Esophagus squamous epithelium (tissue), 5 donors: ENCODE results near the gene ZNF41. TPM values are rescaled to one million over a fixed set of nuclear protein-coding genes. Genes with fewer than 3 reads are reported as not detected.
A peak's percentile ranks its signal among the peaks of the same experiment; 100 is the strongest.

ENCODE experiments used
- DNase-seq: peaks from one replicate; lab custom pipeline; 2025; lab: John Stamatoyannopoulos, UW
- H3K27ac ChIP-seq, 4 donors: fragments of 200-600 bp; sonication (generic); one replicate each; pipeline ENCODE4 v1.5.1; 2016 to 2019; ENCODE audit warnings: mild to moderate bottlenecking in 1 of 4
- H3K27me3 ChIP-seq, 4 donors: fragments of 200-600 bp; sonication (generic); 1 replicate in 3 of 4; 2 replicates in 1 of 4; pipeline versions ENCODE4 v1.5.1 to v1.6.0; 2017 to 2021; ENCODE audit warnings: antibody characterized with exemption in 1 of 4
- H3K36me3 ChIP-seq, 3 donors: fragments of 200-600 bp; sonication (generic); one replicate each; pipeline ENCODE4 v1.5.1; 2016 to 2019
- H3K4me1 ChIP-seq, 3 donors: fragments of 200-600 bp; sonication (generic); one replicate each; pipeline ENCODE4 v1.5.1; 2017 to 2019
- H3K4me3 ChIP-seq, 4 donors: fragments of 200-600 bp; sonication (generic); 1 replicate in 3 of 4; 2 replicates in 1 of 4; pipeline ENCODE4 v1.5.1; 2016 to 2019; ENCODE audit warnings: mild to moderate bottlenecking in 2 of 4, moderate library complexity in 1 of 4
- H3K9me3 ChIP-seq, 3 donors: fragments of 200-600 bp; sonication (generic); one replicate each; pipeline ENCODE4 v1.5.1; 2016 to 2019
- CTCF ChIP-seq, 6 experiments: fragments of 450-650 bp in 4 of 6; fragments of 200-600 bp in 2 of 6; sonication (generic) in 2 of 6; IDR thresholded peaks; one replicate each; pipeline ENCODE4 v1.5.1; 2016 to 2019; ENCODE audit warnings: antibody characterized with exemption in 6 of 6, mild to moderate bottlenecking in 4 of 6, moderate library complexity in 4 of 6
- POLR2A ChIP-seq, 4 donors: fragments of 450-650 bp; IDR thresholded peaks; one replicate each; pipeline ENCODE4 v1.6.1; 2017; ENCODE audit warnings: antibody characterized with exemption in 4 of 4, mild to moderate bottlenecking in 4 of 4, moderate library complexity in 3 of 4
- WGBS, 2 donors: methylation state at CpG; one replicate each; pipeline ENCODE4 v1.1.5; 2018; 5-methylcytosine and 5-hydroxymethylcytosine counted together
- intact Hi-C: fragments of 100-400 bp; cut with DNase I; formaldehyde crosslinking; loops from one replicate; pipeline ENCODE4 v1.15.0; 2022
- total RNA-seq, 4 donors: library from RNA; depleted of rRNA; stranded (reverse); fragments of >200 nt; gene quantifications; one replicate each; pipeline ENCODE4 v1.1.0, GENCODE V29; 2016
- donor health status: DM: yes; HTN: yes; CAD: no.

Gene ZNF41
- 1 to 10 TPM; 6.0 to 9.1 (median 7.2) TPM for total RNA-seq

- WGBS, 2 donors: 0 to 71% methylated on average over 4 to 19 of the region's 77 CpGs
- H3K36me3 ChIP-seq: no peaks in the 10 kb centered on the region
- H3K4me1 ChIP-seq: peaks cover 0 to 20% (median 5%) of the 10 kb centered on the region in 3 donors
- H3K9me3 ChIP-seq: no peaks in the 10 kb centered on the region
- peak; percentile 20 for DNase-seq
- intact Hi-C loops: no loop called here
- no peaks in the 10 kb centered on the region for H3K27me3 ChIP-seq
- TF ChIP-seq CTCF (IDR thresholded peaks at IDR 0.05): no peak
- peak in 2 of 4 donors; percentile 2 to 45 for TF ChIP-seq POLR2A (IDR thresholded peaks at IDR 0.05)
- peak within 1 kb of the TSS; percentile 72 to 92 (median 87) for H3K4me3 ChIP-seq
- peak within 1 kb of the TSS; percentile 95 to 99 (median 98) for H3K27ac ChIP-seq
Observed at GRCh38 chrX:47482512-47483305, at the start of gene ZNF41. TSS of gene ZNF41 (minus strand) at chrX:47483222. CDS start at chrX:47467481, 15,741 bp downstream.

GRCh38 chrX:47530049-47530448, 47.0 kb upstream of the ZNF41 start:
- H3K9me3 ChIP-seq: no peaks in the 10 kb centered on the region
- DNase-seq: no peak
- intact Hi-C loops: no loop called here
- TF ChIP-seq POLR2A (IDR thresholded peaks at IDR 0.05) (no peak), CTCF (IDR thresholded peaks at IDR 0.05) (no peak)
- H3K4me3 ChIP-seq: no peak overlapping the region
- no peaks in the 10 kb centered on the region for H3K27me3 ChIP-seq
- H3K36me3 ChIP-seq: no peaks in the 10 kb centered on the region
- H3K4me1 ChIP-seq: no peaks in the 10 kb centered on the region
- no peak overlapping the region for H3K27ac ChIP-seq
- 85 to 100% methylated on average over 3 to 5 of the region's 6 CpGs for WGBS, 2 donors

- DNase-seq: no peak
- Histone ChIP-seq H3K27ac (no peak overlapping the region), H3K36me3 (no peaks in the 10 kb centered on the region), H3K4me3 (no peak overlapping the region), H3K9me3 (no peaks in the 10 kb centered on the region), H3K4me1 (no peaks in the 10 kb centered on the region), H3K27me3 (no peaks in the 10 kb centered on the region)
- intact Hi-C loops: no loop called here
- WGBS, 2 donors: 82 to 100% methylated on average over 2 to 5 of the region's 8 CpGs
- TF ChIP-seq CTCF (IDR thresholded peaks at IDR 0.05) (no peak), POLR2A (IDR thresholded peaks at IDR 0.05) (no peak)
Observed at GRCh38 chrX:47529548-47529947, 46.5 kb upstream of the ZNF41 start.

- Histone ChIP-seq H3K4me1 (peaks cover 0 to 6% (median 0%) of the 10 kb centered on the region in 3 donors), H3K4me3 (peak overlapping the region; percentile 40 to 71 (median 51)), H3K36me3 (no peaks in the 10 kb centered on the region), H3K27ac (peak overlapping the region in 1 of 4 donors; percentile 48), H3K27me3 (no peaks in the 10 kb centered on the region), H3K9me3 (peaks cover 0 to 5% (median 0%) of the 10 kb centered on the region in 3 donors)
- intact Hi-C loops: no loop called here
- 10 to 52% methylated on average over 2 to 20 of the region's 34 CpGs for WGBS, 2 donors
- TF ChIP-seq POLR2A (IDR thresholded peaks at IDR 0.05): no peak
- no peak for TF ChIP-seq CTCF (IDR thresholded peaks at IDR 0.05)
- no peak for DNase-seq
Observed at GRCh38 chrX:47523713-47524166, 40.7 kb upstream of the ZNF41 start.

DNA sequence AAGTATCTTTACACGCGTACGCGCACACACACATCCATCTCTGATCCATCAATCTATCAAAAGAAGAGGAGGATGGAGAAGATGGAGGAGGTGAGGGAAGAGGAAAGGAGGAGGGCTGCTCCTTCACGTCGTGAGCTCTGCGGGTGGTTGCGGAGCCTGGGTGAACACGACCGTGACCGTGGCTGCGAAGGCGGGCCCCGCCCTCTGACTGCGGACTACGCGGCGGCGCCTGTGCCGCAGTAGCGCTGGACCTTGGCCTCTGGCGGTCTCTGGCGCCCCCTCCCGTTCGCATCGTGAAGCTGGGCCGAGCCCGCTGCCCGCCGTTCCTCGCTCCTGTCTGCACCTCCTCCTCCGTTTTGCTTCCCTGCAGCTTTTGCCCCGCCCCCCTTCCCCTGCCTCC, 40.3 kb upstream of the ZNF41 start:
- Histone ChIP-seq H3K9me3 (peaks cover 0 to 5% (median 0%) of the 10 kb centered on the region in 3 donors), H3K36me3 (no peaks in the 10 kb centered on the region), H3K27me3 (no peaks in the 10 kb centered on the region), H3K4me3 (peak overlapping the region; percentile 40 to 71 (median 51)), H3K27ac (peak overlapping the region in 1 of 4 donors; percentile 48), H3K4me1 (peaks cover 0 to 6% (median 0%) of the 10 kb centered on the region in 3 donors)
- peak; percentile 47 to 81 (median 74) for TF ChIP-seq CTCF (IDR thresholded peaks at IDR 0.05)
- no peak for TF ChIP-seq POLR2A (IDR thresholded peaks at IDR 0.05)
- WGBS, 2 donors: 5 to 35% methylated on average over 8 to 24 of the region's 33 CpGs
- intact Hi-C loops: no loop called here
- DNase-seq: no peak
